ENCODE measurements around the gene DNAH7.
"Not testable (repeated sequence)": the region's sequence is repeated elsewhere in the genome, so short reads cannot be mapped to it uniquely, and the experiment has no call there.

The DNAH7 gene

DNA sequence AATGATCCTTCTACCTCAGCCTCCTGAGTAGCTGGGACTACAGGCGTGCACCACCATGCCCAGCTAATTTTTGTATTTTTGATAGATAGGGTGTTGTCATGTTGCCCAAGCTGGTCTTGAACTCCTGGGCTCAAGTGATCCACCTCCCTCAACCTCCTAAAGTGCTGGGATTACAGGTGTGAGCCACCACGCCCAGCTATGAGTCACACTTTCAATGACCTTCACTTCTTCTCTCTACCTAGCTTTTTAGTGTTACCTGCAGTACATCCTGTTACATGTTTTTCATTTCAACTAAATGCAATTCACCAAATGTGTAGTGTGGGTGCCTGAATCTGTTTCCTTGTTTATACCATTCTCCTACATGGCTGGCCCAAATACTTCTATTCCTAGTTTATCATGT is 347.6 kb downstream of the DNAH7 start:
- no peak for DNase-seq (ENCODE audit: low read depth)

GRCh38 chr2:195716466-195716865 is 352.2 kb downstream of the DNAH7 start:
- no peak for DNase-seq (ENCODE audit: low read depth)

DNA sequence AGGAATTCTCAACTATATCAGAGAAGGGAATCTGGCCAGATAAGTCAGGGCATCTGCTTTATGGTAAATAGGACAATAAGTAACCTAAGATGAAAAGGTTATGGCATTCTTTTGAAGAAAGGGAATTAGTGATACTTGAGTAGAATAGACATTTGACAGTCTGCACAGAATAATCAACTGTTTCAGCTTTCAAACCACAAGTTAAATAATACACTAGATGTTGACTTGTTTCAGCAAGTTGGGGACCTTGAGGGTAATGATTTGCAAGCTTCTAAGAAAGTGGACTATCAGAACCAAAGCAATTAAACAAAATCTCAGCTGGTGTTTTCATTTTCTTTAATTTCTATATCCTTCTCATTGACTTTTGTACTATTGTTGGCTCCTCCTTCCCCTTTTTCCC is 357.2 kb downstream of the DNAH7 start:
- DNase-seq (ENCODE audit: low read depth): no peak

DNA sequence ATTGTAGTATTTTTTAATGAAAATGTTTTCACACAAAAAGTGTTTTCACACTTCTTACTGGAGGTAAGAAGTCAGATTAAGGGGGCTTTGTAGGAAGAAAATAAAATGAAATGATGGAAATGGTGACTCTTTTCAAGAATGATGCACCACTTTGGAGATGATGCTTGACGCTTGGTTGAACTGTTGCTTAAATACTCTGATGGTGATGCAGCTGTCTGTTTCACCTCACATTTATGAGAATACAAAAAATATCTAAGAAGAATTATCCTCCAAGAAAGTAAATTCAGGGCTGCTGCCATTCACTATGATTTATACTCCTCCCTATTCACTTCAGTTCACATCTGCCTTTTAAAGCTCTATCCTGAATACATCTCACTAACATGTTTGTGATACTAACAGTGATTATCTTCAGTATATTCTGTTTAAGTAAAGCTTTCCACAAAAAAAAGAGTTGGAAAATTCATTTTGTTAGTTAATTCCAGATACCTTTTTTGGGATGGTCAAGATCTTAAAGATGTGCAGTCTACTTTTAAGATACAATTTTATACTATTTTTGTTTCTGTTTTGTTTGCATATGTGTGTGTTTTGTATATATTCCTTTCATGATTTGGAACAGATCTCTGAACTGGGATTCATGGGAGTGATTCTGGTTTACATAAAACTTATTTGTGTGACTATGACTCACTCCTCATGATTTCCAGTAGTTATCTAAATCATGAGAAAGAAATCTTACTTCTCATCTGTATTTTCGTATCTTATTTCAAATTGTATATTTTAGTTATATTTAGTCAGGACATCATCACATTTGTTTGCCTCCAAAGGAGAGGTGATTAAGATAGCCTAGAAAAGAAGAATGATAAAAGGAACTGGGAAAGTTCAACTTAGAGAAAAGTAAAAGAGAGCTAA is 358.5 kb downstream of the DNAH7 start:
- no peak for DNase-seq (ENCODE audit: low read depth)

DNA sequence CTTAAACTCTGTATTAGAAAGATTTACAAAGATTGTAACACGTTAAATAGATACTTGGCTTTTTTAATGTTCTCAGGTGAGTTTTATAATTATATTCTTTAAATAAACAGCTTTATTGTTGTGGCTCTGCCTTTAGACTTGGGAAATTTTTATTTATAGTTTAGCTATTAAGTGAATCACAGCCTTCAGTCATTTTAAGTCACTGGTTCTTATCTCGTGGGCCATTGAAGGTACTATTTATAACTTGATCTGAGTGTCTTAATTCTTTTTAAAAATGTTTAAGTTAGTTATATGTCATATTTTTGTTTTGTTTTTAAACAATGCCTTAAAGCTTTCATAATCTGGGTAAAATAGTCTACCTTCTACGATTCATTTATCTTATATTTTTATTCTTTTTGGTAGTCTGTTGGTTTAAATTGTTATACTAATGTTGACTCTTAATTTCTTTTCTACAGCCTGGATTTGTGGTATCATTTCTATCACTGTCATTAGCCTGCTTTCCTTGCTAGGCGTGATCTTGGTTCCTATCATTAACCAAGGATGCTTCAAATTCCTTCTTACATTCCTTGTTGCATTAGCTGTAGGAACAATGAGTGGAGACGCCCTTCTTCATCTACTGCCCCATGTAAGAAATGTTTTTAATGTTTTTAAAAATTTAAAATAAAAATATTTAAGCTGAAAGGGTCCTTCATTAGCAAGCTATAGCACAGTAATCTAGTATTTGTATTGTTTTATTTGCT is 362.3 kb downstream of the DNAH7 start:
- DNase-seq (ENCODE audit: low read depth): no peak

DNA sequence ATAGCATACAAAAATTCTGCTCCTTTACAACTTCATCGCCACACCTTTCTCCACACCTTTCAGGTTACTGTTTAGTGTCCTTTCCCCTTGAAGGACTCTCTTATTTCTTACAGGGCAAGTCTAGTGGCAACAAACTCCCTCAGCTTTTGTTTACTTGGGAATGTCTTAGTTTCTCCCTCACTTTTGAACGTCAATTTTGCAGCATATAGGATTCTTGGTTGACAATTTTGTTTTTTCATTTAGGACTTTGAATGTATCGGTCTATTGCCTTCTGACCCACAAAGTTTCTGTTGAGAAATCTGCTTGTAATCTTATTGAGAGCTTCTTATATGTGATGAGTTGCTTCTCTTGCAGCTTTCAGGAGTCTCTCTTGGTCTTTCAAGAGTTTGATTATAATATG is 368.2 kb downstream of the DNAH7 start:
- DNase-seq (ENCODE audit: low read depth): no peak

DNA sequence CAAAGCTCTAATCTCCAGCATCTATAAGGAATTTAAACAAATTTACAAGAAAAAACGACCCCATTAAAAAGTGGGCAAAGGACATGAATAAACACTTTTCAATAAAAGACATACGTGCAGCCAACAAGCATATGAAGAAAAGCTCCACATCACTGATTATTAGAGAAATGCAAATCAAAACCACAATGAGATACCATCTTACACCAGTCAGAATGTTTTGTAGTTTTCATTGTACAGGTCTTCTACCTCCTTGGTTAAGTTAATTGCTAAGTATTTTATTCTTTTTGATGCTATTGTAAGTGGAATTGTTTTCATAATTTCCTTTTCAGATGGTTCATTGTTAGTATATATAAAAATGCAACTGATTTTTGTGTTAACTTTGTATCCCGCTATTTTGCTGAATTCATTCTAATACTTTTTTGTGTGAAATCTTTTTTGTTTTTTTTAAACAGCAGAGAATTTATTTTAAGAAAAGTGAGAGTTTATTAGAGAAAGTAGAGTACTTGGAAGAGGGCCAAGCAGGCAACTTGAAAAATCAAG is 370.9 kb downstream of the DNAH7 start:
- no peak for DNase-seq (ENCODE audit: low read depth)

DNA sequence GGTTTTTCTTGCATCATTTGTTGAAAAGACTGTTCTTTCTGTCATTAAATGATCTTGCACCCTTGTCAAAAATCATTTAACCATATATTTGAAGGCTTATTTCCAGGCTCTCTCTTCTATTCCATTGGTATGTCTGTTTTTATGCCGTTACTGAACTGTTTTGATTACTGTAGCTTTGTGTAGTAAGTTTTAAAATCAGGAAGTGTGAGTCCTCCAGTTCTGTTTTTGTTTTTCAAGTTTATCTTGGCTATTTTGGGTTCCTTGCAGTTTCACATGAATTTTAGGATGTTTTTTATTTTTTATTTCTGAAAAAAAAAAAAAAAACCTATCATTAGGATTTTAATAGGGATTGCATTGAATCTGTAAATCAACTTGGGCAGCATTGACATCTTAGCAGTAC is 372.6 kb downstream of the DNAH7 start:
- no peak for DNase-seq (ENCODE audit: low read depth)

DNA sequence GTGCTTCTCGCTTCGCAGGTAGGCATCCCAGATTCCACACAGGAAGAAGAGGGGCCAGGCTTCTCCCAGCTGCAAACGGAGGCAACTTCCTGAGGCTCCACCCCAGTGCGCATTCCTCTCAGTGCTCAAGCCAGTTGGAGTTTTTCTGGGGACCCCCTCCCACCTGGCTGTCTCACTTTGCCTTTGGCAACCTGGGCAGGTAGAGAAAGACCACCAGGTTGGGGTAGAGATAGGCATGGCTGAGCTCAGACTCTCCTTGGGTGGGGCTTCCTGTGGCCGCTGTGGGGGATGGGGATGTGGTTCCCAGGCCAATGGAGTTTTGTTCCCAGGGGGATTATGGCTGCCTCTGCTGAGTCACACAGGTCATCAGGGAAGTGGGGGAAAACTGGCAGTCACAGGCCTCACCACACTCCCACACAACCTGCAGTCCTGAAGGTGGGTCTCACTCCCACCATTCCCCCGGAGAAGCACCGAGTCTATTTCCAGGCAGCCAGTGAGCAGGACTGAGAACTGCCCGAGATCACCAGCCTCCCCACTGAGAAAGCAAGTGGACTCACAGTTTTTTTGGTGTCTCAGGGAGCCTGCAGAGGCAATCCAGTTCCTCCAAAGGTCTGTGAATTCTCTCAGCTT is 373.5 kb downstream of the DNAH7 start:
- no peak for DNase-seq (ENCODE audit: low read depth)

GRCh38 chr2:195694553-195694952 is 374.1 kb downstream of the DNAH7 start:
- no peak for DNase-seq (ENCODE audit: low read depth)

DNA sequence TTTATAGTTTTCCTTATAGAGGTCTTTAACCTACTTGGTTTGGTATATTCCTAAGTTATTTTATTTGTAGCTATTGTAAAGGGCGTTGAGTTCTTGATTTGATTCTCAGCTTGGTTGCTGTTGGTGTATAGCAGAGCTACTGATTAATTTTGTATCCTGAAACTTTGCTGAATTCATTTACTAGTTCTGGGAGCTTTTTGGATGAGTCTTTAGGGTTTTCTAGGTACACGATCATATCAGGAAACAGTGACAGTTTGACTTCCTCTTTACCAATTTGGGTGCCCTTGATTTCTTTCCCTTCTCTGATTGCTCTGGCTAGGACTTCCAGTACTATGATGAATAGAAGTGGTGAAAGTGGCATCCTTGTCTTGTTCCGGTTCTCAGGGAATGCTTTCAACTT is 376.1 kb downstream of the DNAH7 start:
- DNase-seq (ENCODE audit: low read depth): not testable (repeated sequence)
